Muscle layer of duodenum (tissue), 2 donors: ENCODE data around the gene PLCB4.

Source experiments
- H3K27ac ChIP-seq: one replicate; pipeline ENCODE4 v1.7.0; 2013; ENCODE audit warnings: mild to moderate bottlenecking, low read length
- H3K27me3 ChIP-seq: one replicate; pipeline ENCODE4 v1.7.0; 2013; ENCODE audit warnings: low read depth, mild to moderate bottlenecking, control low read depth, low read length
- H3K36me3 ChIP-seq, 2 donors: one replicate each; pipeline ENCODE4 v1.7.0; 2013; ENCODE audit warnings: low read length in 2 of 2, control low read depth in 1 of 2, mild to moderate bottlenecking in 1 of 2; ENCODE audit not compliant: insufficient read depth in 2 of 2, control insufficient read depth in 1 of 2
- H3K4me1 ChIP-seq, 2 donors: one replicate each; pipeline ENCODE4 v1.7.0; 2013; ENCODE audit warnings: low read length in 2 of 2, mild to moderate bottlenecking in 2 of 2, control low read depth in 1 of 2, moderate library complexity in 1 of 2; ENCODE audit not compliant: insufficient read depth in 2 of 2, control insufficient read depth in 1 of 2
- H3K4me3 ChIP-seq, 2 donors: one replicate each; pipeline ENCODE4 v1.7.0; 2013; ENCODE audit warnings: low read length in 2 of 2, low read depth in 1 of 2, mild to moderate bottlenecking in 1 of 2
- H3K9me3 ChIP-seq, 2 donors: one replicate each; pipeline ENCODE4 v1.7.0; 2013; ENCODE audit warnings: low read length in 2 of 2, control low read depth in 1 of 2, mild to moderate bottlenecking in 1 of 2; ENCODE audit not compliant: control insufficient read depth in 1 of 2
- donor health status: healthy.

The PLCB4 gene

DNA sequence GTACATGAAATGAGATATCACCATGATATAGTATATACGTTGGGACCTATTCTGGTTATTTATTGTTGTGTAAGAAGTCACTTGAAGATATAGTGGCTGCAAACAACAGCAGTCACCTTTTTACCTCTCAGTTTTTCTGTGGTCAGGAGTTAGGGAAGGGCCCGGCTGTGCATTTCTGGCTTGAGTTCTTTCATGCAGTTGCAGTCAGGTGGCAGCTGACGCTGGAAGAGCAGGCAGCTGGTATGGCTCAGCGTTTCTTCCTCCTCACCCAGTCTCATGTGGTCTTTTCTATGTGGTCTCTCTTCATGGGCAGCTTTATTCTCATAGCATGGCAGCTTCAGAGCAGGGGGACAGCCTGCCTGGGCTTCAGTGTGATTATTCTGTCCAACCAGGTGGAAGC lies 154.4 kb downstream of the PLCB4 start:
- no peak overlapping the region for H3K4me3 ChIP-seq
- no peaks in the 10 kb centered on the region for H3K9me3 ChIP-seq
- H3K4me1 ChIP-seq: peaks cover 0 to 11% of the 10 kb centered on the region in 2 donors
- no peaks in the 10 kb centered on the region for H3K27me3 ChIP-seq
- H3K27ac ChIP-seq: no peak overlapping the region
- H3K36me3 ChIP-seq: no peaks in the 10 kb centered on the region

DNA sequence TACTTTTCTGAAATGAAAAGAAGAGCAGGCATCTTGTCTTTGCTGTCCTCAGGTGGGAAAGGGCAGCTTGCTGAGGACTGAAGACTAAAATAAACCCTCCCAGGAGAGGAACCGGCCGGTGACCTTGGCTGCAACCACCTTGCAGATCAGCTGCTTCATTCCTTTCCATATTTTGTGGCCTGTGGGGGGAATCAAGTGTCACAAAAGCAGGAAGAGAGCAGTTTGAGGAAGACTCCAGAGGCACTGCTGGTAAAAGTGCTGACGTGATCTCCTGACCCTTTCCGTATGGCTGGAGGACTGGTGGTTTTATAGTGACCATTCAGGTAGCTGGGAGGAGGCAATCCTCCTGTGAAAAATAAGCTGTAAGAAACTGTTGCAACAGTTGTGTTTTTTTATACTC lies 157.0 kb downstream of the PLCB4 start:
- no peaks in the 10 kb centered on the region for H3K27me3 ChIP-seq
- H3K9me3 ChIP-seq: no peaks in the 10 kb centered on the region
- no peaks in the 10 kb centered on the region for H3K36me3 ChIP-seq
- no peak overlapping the region for H3K4me3 ChIP-seq
- peaks cover 0 to 16% of the 10 kb centered on the region in 2 donors for H3K4me1 ChIP-seq
- H3K27ac ChIP-seq: no peak overlapping the region

GRCh38 chr20:9227896-9228615 lies 159.2 kb downstream of the PLCB4 start:
- Histone ChIP-seq H3K27ac (no peak overlapping the region), H3K4me1 (peaks cover 0 to 16% of the 10 kb centered on the region in 2 donors), H3K9me3 (no peaks in the 10 kb centered on the region), H3K4me3 (no peak overlapping the region), H3K36me3 (no peaks in the 10 kb centered on the region), H3K27me3 (no peaks in the 10 kb centered on the region)

DNA sequence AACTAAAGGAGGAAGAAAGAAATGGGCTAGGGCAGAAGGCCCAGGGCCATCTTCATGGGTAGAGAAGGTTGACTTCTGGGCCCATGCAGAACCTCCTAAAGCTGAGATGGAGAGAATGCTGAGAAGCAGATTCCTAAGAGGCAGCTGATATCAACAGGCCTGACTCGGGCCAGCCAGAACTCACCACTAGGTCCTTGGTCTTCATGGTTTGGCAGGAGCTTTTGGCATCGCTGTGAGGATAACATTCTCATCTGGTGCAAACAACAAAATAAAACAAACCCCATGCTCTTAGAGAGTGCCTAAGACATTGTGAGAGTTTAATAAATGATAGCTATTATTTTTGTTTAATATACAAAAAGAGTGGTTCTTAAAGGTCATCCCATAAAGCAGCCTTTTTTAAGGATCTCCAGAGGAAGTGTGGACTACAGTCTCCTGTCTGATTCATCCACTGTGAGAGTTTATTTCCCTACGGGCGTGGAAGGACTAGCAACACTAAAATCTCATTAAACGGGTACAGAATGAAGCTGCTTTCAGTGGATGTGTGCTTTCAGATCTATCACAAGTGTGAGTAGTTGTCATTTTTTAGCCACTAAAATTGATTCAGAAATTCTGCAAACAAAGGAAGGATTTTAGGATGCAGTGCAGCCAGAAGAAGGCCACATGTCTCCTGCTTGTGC lies 160.0 kb downstream of the PLCB4 start:
- H3K27ac ChIP-seq: no peak overlapping the region
- H3K27me3 ChIP-seq: no peaks in the 10 kb centered on the region
- no peak overlapping the region for H3K4me3 ChIP-seq
- peaks cover 0 to 16% of the 10 kb centered on the region in 2 donors for H3K4me1 ChIP-seq
- no peaks in the 10 kb centered on the region for H3K9me3 ChIP-seq
- H3K36me3 ChIP-seq: no peaks in the 10 kb centered on the region

GRCh38 chr20:9230406-9230805 lies 161.5 kb downstream of the PLCB4 start:
- H3K36me3 ChIP-seq: no peaks in the 10 kb centered on the region
- no peaks in the 10 kb centered on the region for H3K27me3 ChIP-seq
- H3K9me3 ChIP-seq: no peaks in the 10 kb centered on the region
- no peak overlapping the region for H3K27ac ChIP-seq
- H3K4me3 ChIP-seq: no peak overlapping the region
- H3K4me1 ChIP-seq: peaks cover 0 to 16% of the 10 kb centered on the region in 2 donors

DNA sequence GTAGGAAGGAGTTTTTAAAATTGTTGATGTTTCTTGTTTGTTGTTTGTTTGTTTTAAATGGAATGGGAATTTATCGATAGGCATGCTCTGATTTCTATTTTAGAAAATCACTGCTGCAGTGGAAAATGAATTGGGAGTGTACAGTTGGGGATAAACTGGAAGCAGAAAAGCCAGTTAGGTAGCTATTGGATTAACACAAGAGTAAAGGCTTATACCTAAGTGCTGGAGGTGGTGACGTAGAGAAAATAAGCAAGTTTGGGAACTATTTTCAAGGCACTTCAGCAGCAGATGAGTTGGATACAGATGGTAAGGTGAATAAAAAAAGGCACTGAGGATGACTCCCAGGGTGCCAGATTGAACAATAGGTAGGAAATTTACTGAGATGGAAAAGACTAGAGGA lies 164.9 kb downstream of the PLCB4 start:
- Histone ChIP-seq H3K9me3 (no peaks in the 10 kb centered on the region), H3K27me3 (no peaks in the 10 kb centered on the region), H3K36me3 (no peaks in the 10 kb centered on the region), H3K27ac (no peak overlapping the region), H3K4me3 (no peak overlapping the region), H3K4me1 (peaks cover 0 to 5% of the 10 kb centered on the region in 2 donors)

DNA sequence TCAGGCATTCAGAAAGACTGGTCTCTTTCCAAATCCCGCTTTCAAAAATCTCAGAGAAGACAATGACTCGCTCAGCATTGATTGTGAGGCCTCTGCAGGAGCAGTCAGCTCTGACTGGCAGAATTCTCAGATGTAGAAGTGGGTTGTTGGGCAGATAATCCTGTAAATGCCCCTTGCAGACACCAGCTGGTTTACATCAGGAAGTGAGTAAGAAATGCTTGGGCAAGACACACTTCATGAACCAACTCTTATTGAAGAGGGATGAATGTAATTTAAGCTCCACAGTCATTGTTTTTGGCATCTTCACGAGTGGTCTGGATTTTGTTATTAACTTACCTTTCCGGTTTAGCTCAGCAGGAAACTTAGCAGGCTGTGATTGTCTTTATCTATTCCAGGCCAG lies 166.6 kb downstream of the PLCB4 start:
- Histone ChIP-seq H3K36me3 (no peaks in the 10 kb centered on the region), H3K9me3 (no peaks in the 10 kb centered on the region), H3K27me3 (no peaks in the 10 kb centered on the region), H3K4me1 (peaks cover 0 to 2% of the 10 kb centered on the region in 2 donors), H3K27ac (no peak overlapping the region), H3K4me3 (no peak overlapping the region)

DNA sequence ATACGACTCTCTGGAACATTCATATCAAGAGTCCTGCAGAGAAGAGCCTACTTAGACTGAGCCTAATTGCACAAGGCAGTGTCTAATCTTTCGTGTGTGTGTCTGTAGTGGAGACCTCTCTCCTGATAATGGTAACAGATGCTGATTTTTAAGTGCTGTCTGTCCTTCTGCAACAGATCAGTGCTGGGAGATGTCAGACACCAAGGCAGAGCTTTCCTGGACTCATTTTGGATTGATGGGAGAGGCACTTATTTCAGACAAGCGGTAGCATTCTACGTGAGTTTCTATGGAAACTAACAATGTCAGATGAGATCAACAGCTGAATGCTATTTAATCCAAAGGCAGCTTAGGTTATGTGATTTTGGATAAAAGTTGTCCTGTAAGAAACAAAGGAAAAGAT lies 167.6 kb downstream of the PLCB4 start:
- Histone ChIP-seq H3K4me3 (no peak overlapping the region), H3K27me3 (no peaks in the 10 kb centered on the region), H3K36me3 (no peaks in the 10 kb centered on the region)

DNA sequence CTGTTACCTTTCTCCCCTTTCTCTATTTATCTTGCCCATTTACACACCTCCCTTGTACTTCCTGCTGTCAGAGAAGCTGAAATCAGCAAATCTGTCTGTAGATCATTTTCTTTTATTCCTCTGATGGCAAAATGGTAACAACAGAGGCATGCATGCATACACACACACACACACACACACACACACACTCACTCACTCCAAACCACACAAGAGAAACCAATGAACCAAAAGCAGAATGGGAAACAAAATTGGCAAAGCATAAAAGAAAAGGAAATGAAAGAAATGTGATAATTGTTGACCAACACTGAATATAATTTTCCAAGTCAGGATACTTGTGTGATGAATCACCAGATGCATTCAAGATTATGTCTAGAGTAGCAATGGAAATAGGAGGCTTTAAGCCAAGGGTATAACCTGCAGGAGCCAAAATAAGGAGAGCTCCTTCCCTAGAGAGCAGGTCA lies 172.4 kb downstream of the PLCB4 start:
- peaks cover 0 to 7% of the 10 kb centered on the region in 2 donors for H3K4me1 ChIP-seq
- H3K36me3 ChIP-seq: no peaks in the 10 kb centered on the region
- no peaks in the 10 kb centered on the region for H3K27me3 ChIP-seq
- no peak overlapping the region for H3K4me3 ChIP-seq
- no peak overlapping the region for H3K27ac ChIP-seq
- no peaks in the 10 kb centered on the region for H3K9me3 ChIP-seq

More for the DNA sequence above, 167.6 kb downstream of the PLCB4 start:
- H3K9me3 ChIP-seq: no peaks in the 10 kb centered on the region
- H3K4me1 ChIP-seq: peaks cover 0 to 7% of the 10 kb centered on the region in 2 donors
- no peak overlapping the region for H3K27ac ChIP-seq

DNA sequence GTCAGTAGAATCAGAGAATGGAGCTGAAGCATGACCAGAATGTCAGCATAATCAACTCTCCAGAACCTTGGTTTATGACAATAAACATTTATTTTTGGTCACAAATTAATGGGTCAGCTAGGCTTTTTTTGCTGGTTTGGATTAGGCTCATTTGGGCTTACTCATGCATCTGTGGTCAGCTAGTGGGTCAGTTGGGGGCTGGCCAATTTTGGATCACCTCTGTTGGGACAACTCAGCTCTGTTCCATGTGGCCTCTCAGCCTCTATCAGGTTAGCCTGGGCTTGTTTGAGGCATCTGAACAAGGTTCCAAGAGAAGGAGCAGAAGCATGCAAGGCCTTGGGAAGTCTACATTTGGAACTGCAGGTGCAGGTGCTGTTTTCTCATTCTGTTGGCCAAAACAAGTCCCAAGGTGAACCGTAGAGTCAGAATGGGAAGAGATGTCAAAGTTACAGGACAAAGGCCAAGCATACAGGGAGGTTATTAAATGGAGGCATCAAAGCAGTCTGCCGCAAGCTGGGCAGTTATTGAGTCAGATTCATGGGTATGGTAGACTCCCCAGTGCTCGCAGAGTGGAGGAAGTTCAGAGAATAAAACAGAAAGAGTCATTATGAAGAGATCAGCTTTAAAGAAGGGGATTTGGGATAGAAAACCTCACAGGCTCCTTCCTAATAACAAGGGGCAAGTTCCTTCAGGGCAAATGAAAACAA lies 173.0 kb downstream of the PLCB4 start:
- Histone ChIP-seq H3K36me3 (no peaks in the 10 kb centered on the region), H3K4me3 (no peak overlapping the region), H3K9me3 (no peaks in the 10 kb centered on the region), H3K27me3 (no peaks in the 10 kb centered on the region), H3K27ac (no peak overlapping the region), H3K4me1 (peaks cover 0 to 7% of the 10 kb centered on the region in 2 donors)

- Histone ChIP-seq H3K4me3 (no peak overlapping the region), H3K27ac (no peak overlapping the region), H3K27me3 (no peaks in the 10 kb centered on the region), H3K4me1 (peaks cover 0 to 7% of the 10 kb centered on the region in 2 donors), H3K36me3 (no peaks in the 10 kb centered on the region), H3K9me3 (no peaks in the 10 kb centered on the region)
Observed at GRCh38 chr20:9243986-9244385, 175.1 kb downstream of the PLCB4 start.
